ENCODE results near the gene NTPCR.

- no peak for TF ChIP-seq POLR2AphosphoS5 (IDR thresholded peaks at IDR 0.05; ENCODE audit: insufficient read depth, low read depth, low read length)
- no peak for TF ChIP-seq CTCF (IDR thresholded peaks at IDR 0.05; ENCODE audit: extremely low read depth in 1 of 2, insufficient read depth in 1 of 2, low read depth in 1 of 2, low read length in 2 of 2)
Measured at GRCh38 chr1:232904131-232904530, 46.3 kb upstream of the NTPCR start.
